Skeletal muscle satellite cell (primary cell): ENCODE measurements around the gene HACD3. TPM values are rescaled to one million over a fixed set of nuclear protein-coding genes. Genes with fewer than 3 reads are reported as not detected.

Experiments used
- H3K27me3 ChIP-seq: 2 replicates; pipeline ENCODE4 v1.7.0; 2013; ENCODE audit warnings: low read length; ENCODE audit not compliant: control insufficient read depth, insufficient read depth
- H3K36me3 ChIP-seq: 2 replicates; pipeline ENCODE4 v1.7.0; 2013; ENCODE audit warnings: mild to moderate bottlenecking, control low read depth, low read length; ENCODE audit not compliant: insufficient read depth
- H3K4me1 ChIP-seq: 2 replicates; pipeline ENCODE4 v1.7.0; 2013; ENCODE audit warnings: low read length; ENCODE audit not compliant: control insufficient read depth, insufficient read depth
- H3K4me2 ChIP-seq: 2 replicates; pipeline ENCODE4 v1.7.0; 2013; ENCODE audit warnings: mild to moderate bottlenecking, low read length
- H3K4me3 ChIP-seq: 2 replicates; pipeline ENCODE4 v1.7.0; 2013; ENCODE audit warnings: low read length
- H3K9ac ChIP-seq: 2 replicates; pipeline ENCODE4 v1.7.0; 2013; ENCODE audit warnings: mild to moderate bottlenecking, low read depth, low read length, moderate library complexity
- H3K9me3 ChIP-seq: replicated peaks from 2 replicates; pipeline ENCODE4 v1.7.0; 2013; ENCODE audit warnings: mild to moderate bottlenecking, control low read depth, low read length
- small RNA-seq: library from RNA; depleted of rRNA; stranded (forward); fragments of <200 nt; gene quantifications from one replicate; pipeline ENCODE3, GENCODE V24; 2012

Gene HACD3

DNA sequence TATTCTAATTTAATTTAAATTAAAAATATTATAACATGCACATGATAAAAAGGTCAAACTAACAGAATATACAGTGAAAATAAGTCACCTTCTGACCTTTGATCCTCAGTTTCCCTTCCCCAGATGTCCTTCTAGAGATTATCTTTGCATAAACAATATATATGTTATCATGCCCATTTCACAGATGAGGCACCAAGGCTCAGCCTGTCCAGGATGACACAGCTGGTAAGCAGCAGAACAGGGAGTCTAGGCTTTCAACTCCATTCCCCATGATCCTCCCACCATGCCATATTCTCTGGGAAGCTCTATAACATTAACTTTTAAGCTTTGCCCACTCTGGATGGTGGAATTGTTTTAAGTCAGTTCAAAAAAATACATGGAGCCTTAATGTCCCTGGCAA, 92.8 kb downstream of the HACD3 start:
- Histone ChIP-seq H3K9me3 (no peaks in the 10 kb centered on the region), H3K4me3 (no peak overlapping the region), H3K36me3 (peaks cover 13% of the 10 kb centered on the region), H3K4me2 (no peak overlapping the region), H3K27me3 (no peaks in the 10 kb centered on the region), H3K9ac (no peak overlapping the region), H3K4me1 (no peaks in the 10 kb centered on the region)

GRCh38 chr15:65626856-65627255, 96.6 kb downstream of the HACD3 start:
- Histone ChIP-seq H3K4me3 (no peak overlapping the region), H3K4me1 (no peaks in the 10 kb centered on the region), H3K9me3 (no peaks in the 10 kb centered on the region), H3K36me3 (peaks cover 13% of the 10 kb centered on the region), H3K4me2 (no peak overlapping the region), H3K9ac (no peak overlapping the region), H3K27me3 (no peaks in the 10 kb centered on the region)

Small RNA genes lying within 50 kb of the gene (small RNA-seq; reads per million reads assigned to genes)
- gene RF00019 = not detected
- gene RNU6-19P = not detected
